ENCODE data around the gene CIAO2A.
A peak's percentile ranks its signal among the peaks of the same experiment; 100 is the strongest.

Gene CIAO2A

DNA sequence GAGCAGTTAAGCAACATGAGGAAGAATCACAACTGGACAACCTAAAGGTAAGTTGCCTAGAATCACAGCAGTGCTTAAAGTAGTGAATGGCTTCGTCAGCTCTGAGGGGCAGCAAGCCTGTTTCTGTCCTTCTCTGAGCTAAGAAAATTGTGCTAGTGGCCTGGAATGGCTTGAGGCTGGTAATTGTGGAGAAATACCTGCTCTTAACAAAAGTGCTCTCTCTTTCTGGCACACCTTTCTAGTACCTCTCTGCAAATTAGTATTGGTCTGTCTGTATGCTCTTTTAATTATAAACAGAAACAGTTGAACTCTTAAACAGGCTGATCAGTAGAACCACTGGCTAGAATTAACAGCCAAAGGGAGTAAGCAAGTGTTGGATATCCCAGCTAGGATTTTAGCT, 13.7 kb upstream of the CIAO2A start:
- H3K4me3 ChIP-seq (ENCODE audit: low read depth, low read length), result no peak overlapping the region
- DNase-seq (ENCODE audit: low read depth, low spot score), result no peak
- TF ChIP-seq, protein P1, sequence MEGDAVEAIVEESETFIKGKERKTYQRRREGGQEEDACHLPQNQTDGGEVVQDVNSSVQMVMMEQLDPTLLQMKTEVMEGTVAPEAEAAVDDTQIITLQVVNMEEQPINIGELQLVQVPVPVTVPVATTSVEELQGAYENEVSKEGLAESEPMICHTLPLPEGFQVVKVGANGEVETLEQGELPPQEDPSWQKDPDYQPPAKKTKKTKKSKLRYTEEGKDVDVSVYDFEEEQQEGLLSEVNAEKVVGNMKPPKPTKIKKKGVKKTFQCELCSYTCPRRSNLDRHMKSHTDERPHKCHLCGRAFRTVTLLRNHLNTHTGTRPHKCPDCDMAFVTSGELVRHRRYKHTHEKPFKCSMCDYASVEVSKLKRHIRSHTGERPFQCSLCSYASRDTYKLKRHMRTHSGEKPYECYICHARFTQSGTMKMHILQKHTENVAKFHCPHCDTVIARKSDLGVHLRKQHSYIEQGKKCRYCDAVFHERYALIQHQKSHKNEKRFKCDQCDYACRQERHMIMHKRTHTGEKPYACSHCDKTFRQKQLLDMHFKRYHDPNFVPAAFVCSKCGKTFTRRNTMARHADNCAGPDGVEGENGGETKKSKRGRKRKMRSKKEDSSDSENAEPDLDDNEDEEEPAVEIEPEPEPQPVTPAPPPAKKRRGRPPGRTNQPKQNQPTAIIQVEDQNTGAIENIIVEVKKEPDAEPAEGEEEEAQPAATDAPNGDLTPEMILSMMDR (IDR thresholded peaks at IDR 0.05; ENCODE audit: insufficient read depth, low read length, missing control alignments), result no peak
- ChIA-PET POLR2A (no interaction called here), CTCF (no interaction called here)

DNA sequence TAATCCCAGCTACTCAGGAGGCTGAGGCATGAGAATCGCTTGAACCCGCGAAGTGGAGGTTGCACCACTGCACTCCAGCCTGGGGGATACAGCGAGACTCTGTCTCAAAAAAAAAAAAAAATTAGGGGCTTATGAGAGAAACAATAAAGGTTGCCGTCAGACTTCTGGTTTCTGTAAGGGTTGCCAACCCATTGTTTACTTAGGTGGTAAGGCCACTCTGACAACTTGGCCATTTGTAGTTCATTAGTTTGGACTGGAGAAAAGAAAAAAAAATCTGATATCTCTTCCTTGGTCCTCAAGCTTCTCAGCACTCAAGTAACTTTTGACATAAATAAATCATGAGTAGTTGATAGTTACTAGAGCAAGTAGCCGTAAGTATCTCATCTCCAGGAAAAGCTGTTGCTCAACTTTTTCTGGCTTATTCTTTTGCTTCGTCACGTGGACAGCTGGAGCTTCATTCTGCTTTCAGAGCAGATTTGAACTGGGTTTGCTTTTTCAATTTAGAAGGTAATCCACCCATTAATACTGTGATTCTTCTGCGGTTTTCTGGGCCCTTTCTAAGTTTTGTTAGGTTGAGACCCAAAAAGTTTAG, 11.6 kb upstream of the CIAO2A start:
- TF ChIP-seq, protein P1 (IDR thresholded peaks at IDR 0.05; ENCODE audit: insufficient read depth, low read length, missing control alignments), result no peak
- POLR2A ChIA-PET, result no interaction called here
- CTCF ChIA-PET, result interaction anchor here (1.0 to 1.4 kb wide), 3 partner anchors 10 to 42 kb away, joined by 3 read pairs; no protein-coding TSS in a partner anchor

DNA sequence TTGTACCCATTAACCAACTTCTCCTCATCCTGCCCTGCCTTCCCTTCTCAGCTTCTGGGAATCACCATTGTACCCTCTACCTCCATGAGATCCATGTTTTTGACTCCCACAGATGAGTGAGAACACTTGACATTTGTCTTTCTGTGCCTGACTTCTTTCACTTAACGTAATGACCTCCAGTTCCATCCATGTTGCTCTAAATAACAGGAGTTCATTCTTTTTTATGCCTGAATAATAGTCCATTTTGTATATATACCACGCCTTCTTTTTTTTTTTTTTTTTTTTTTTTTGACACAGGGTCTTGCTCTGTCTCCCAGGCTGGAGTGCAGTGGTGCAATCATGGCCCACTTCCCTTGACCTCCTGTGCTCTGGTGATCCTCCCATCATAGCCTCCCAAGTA, 8.9 kb upstream of the CIAO2A start:
- POLR2A ChIA-PET, result no interaction called here
- TF ChIP-seq, protein P1 (IDR thresholded peaks at IDR 0.05; ENCODE audit: insufficient read depth, low read length, missing control alignments), result no peak
- CTCF ChIA-PET, result no interaction called here
- H3K4me3 ChIP-seq (ENCODE audit: low read depth, low read length), result no peak overlapping the region
- DNase-seq (ENCODE audit: low read depth, low spot score), result no peak

More for the DNA sequence above, 11.6 kb upstream of the CIAO2A start:
- no peak for DNase-seq (ENCODE audit: low read depth, low spot score)
- no peak overlapping the region for H3K4me3 ChIP-seq (ENCODE audit: low read depth, low read length)

DNA sequence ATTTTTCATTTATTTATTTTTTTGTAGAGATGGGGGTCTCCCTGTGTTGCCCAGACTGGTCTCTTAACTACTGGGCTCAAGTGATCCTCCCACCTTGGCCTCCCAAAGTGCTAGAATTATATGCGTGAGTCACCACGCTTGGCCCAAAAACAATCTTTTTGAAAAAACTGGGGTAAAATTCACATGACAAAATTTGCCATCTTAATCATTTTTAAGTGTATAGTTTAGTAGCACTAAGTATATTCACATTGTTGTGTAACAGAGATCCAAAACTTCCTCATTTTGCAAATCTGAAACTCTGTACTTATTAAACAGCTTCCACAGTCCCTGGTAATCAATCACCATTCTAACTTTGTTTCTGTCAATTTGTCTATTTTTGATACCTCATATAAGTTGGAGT, 7.3 kb upstream of the CIAO2A start:
- ChIA-PET CTCF (no interaction called here), POLR2A (no interaction called here)
- TF ChIP-seq, protein P1 (IDR thresholded peaks at IDR 0.05; ENCODE audit: insufficient read depth, low read length, missing control alignments), result no peak
- H3K4me3 ChIP-seq (ENCODE audit: low read depth, low read length), result no peak overlapping the region
- DNase-seq (ENCODE audit: low read depth, low spot score), result no peak

DNA sequence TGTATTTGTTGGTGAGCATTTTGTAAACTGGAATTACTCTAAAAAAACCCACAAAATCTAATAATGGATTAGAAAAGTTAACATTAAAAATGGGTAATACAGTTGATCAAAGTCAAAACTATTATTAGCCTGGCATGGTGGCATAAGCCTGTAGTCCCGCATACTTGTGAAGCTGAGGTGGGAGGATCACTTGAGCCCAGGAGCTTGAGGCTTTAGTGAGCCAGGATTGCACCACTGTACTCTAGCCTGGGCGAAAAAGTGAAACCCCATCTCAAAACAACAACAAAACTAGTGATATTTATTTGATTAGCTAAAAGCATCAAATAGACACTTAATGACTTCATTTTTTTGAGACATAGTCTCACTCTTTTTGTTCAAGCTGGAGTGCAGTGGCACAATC, 5.7 kb upstream of the CIAO2A start:
- no peak for DNase-seq (ENCODE audit: low read depth, low spot score)
- POLR2A ChIA-PET, result no interaction called here
- CTCF ChIA-PET, result interaction anchor here (0.8 to 1.4 kb wide), 4 partner anchors 12 to 347 kb away, joined by 3 to 4 read pairs (median 3); partner anchors contain the start of gene DAPK2
- TF ChIP-seq, protein P1 (IDR thresholded peaks at IDR 0.05; ENCODE audit: insufficient read depth, low read length, missing control alignments), result no peak
- no peak overlapping the region for H3K4me3 ChIP-seq (ENCODE audit: low read depth, low read length)

DNA sequence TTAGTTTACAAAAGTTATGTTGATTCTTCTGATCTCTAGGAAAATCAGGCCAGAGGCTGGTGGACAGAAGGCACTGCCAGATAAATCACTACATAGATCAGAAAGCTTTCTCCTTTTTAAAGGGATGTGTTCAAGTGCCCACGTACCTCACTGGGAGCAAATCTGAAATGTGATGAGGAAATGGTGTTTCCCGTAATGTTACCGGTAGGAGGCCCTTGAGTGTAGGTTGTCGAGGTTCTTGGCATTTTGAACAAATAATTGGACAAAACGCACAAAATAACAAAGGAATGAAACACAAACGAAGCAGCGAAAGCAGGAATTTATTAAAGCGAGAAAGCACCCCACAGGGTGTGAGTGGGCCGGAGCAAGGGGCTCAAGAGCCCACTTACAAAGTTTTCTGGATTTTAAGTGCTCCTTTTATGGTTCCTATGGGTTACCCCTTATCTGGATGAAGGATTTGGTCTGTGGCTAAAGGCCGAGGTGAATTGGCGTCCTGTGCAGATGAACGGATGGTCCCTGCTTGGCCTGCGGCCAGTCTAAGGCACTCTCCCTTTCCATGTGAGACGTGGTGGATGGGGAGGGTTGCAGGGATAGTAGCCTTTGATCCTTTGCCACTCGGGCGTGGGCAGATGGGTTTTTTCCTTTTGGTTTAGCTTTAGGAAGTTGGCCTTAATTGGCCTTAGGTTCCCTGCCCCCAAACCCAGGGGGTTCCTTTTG, 3.2 kb upstream of the CIAO2A start:
- H3K4me3 ChIP-seq (ENCODE audit: low read depth, low read length), result peak overlapping the region; percentile 96
- DNase-seq (ENCODE audit: low read depth, low spot score), result no peak
- POLR2A ChIA-PET, result interaction anchor here (0.5 kb wide), 1 partner anchor 1053 kb away, joined by 4 read pairs; no protein-coding TSS in a partner anchor
- TF ChIP-seq, protein P1 (IDR thresholded peaks at IDR 0.05; ENCODE audit: insufficient read depth, low read length, missing control alignments), result no peak
- CTCF ChIA-PET, result interaction anchor here (1.5 kb wide), 1 partner anchor 30 kb away, joined by 3 read pairs; no protein-coding TSS in a partner anchor
